ENCODE data around the gene HOXB8. TPM values are rescaled to one million over a fixed set of nuclear protein-coding genes. Genes with fewer than 3 reads are reported as not detected.

The HOXB8 gene
- total RNA-seq, 2 donors from 2014 or later = not detected

DNA sequence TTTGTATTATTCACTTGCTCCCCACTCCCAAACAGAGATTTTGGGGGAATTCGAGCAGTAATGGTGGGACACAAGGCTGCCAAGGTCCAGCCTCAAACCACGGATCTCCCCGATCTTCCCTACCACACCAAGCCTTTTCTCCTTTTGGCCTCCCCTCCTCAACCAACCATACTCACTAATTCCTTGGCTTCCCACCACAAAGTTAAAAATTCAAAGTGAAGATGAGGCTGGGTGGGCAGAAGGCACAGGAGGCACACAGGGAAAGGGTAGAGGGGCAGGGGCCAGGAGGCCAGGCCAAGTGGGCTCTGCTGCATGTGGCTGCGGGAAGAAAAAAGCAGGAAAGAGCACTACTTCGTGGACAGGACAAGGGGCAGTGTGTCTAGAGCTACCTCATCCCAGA, 52.2 kb downstream of the HOXB8 start:
- Mint-ChIP-seq H3K4me3 (no peak overlapping the region), H3K27ac (no peak overlapping the region), H3K36me3 (ENCODE audit: low read depth) (no peaks in the 10 kb centered on the region), H3K9me3 (no peaks in the 10 kb centered on the region), H3K4me1 (no peaks in the 10 kb centered on the region), H3K27me3 (peaks cover 4% of the 10 kb centered on the region)
- no peak for ATAC-seq (replicated peaks)

Other genes starting within 250 kb of the HOXB8 start
- gene SKAP1, start 185.1 kb downstream of the HOXB8 start, total RNA-seq = 100 to 1,000 TPM in 1 of 2 donors, 10 to 100 TPM in 1; 71.4 to 103 TPM
- gene HOXB1, start 84.3 kb downstream of the HOXB8 start, total RNA-seq = not detected
- 10 to 100 TPM in 1 of 2 donors, 1 to 10 TPM in 1; 2.0 to 15.3 TPM for gene HOXB2, start 70.2 kb downstream of the HOXB8 start, total RNA-seq
- 1 to 10 TPM; 2.6 to 2.8 TPM for gene HOXB4, start 36.9 kb downstream of the HOXB8 start, total RNA-seq
- gene HOXB3, start 25.1 kb downstream of the HOXB8 start, total RNA-seq = 1 to 10 TPM; 3.1 to 5.4 TPM
- gene HOXB5, start 21.5 kb downstream of the HOXB8 start, total RNA-seq = not detected
- gene HOXB6, start 10.3 kb downstream of the HOXB8 start, total RNA-seq = under 1 TPM; 0.37 to 0.39 TPM
- gene HOXB7, start 4.3 kb downstream of the HOXB8 start, total RNA-seq = under 1 TPM in 1 of 2 donors, not detected in 1; 0.95 TPM
- under 1 TPM; 0.40 to 0.58 TPM for gene HOXB9, start 11.1 kb upstream of the HOXB8 start, total RNA-seq
- not detected for gene PRAC1, start 107.2 kb upstream of the HOXB8 start, total RNA-seq
- not detected for gene PRAC2, start 107.9 kb upstream of the HOXB8 start, total RNA-seq
- gene HOXB13, start 113.5 kb upstream of the HOXB8 start, total RNA-seq = not detected
- gene TTLL6, start 201.9 kb upstream of the HOXB8 start, total RNA-seq = not detected
- gene CALCOCO2, start 215.7 kb upstream of the HOXB8 start, total RNA-seq = 100 to 1,000 TPM; 101 to 130 TPM

Measured in activated T-helper 17 cell treated with anti-CD3 and anti-CD28 coated beads, Interleukin-2, amount 50 U/mL, for 72 hours (primary cell).